Spleen (tissue), 11 donors: ENCODE data around the gene IGFBP6. TPM values are rescaled to one million over a fixed set of nuclear protein-coding genes. Genes with fewer than 3 reads are reported as not detected.

Source experiments
- DNase-seq: peaks from one replicate; pipeline ENCODE4 v3.0.0-alpha.2; 2020
- H3K27ac ChIP-seq, 8 donors: fragments of 200-600 bp; sonication (generic) in 7 of 8; 1 replicate in 4 of 8; 2 replicates in 4 of 8; pipeline versions ENCODE4 v1.5.0 to v1.8.0; 2016 to 2021; ENCODE audit warnings: inconsistent platforms in 4 of 8, mild to moderate bottlenecking in 4 of 8, moderate library complexity in 1 of 8
- H3K27me3 ChIP-seq, 7 donors: fragments of 200-600 bp; sonication (generic) in 6 of 7; replicated peaks in 1 of 7; 1 replicate in 4 of 7; 2 replicates in 3 of 7; pipeline versions ENCODE4 v1.5.0 to v1.8.0; 2016 to 2021; ENCODE audit warnings: inconsistent platforms in 3 of 7, mild to moderate bottlenecking in 1 of 7
- H3K36me3 ChIP-seq, 6 donors: fragments of 200-600 bp; sonication (generic) in 5 of 6; 1 replicate in 4 of 6; 2 replicates in 2 of 6; pipeline versions ENCODE4 v1.5.0 to v1.8.0; 2016 to 2021; ENCODE audit warnings: inconsistent platforms in 2 of 6
- H3K4me1 ChIP-seq, 6 donors: fragments of 200-600 bp; sonication (generic) in 5 of 6; 1 replicate in 3 of 6; 2 replicates in 3 of 6; pipeline versions ENCODE4 v1.5.0 to v1.8.0; 2016 to 2021; ENCODE audit warnings: inconsistent platforms in 3 of 6
- H3K4me3 ChIP-seq, 8 donors: fragments of 200-600 bp; sonication (generic) in 7 of 8; 1 replicate in 4 of 8; 2 replicates in 4 of 8; pipeline versions ENCODE4 v1.5.0 to v1.8.0; 2016 to 2021; ENCODE audit warnings: inconsistent platforms in 4 of 8, mild to moderate bottlenecking in 4 of 8, moderate library complexity in 2 of 8
- H3K9me3 ChIP-seq, 8 donors: fragments of 200-600 bp; sonication (generic) in 7 of 8; 1 replicate in 4 of 8; 2 replicates in 4 of 8; pipeline versions ENCODE4 v1.5.0 to v1.8.0; 2016 to 2021; ENCODE audit warnings: inconsistent platforms in 4 of 8
- POLR2A ChIP-seq, 3 donors: fragments of 450-650 bp; IDR thresholded peaks; one replicate each; pipeline ENCODE4 v1.5.1; 2017; ENCODE audit warnings: antibody characterized with exemption in 3 of 3, mild to moderate bottlenecking in 1 of 3
- POLR2AphosphoS5 ChIP-seq, 3 donors: sonication (generic); formaldehyde crosslinking; IDR thresholded peaks; one replicate each; pipeline ENCODE4 v1.5.1; 2017; ENCODE audit warnings: antibody characterized with exemption in 3 of 3
- WGBS, 5 donors: extraction: QIAGEN DNeasy Blood & Tissue Kit in 3 of 5; methylation state at CpG; one replicate each; pipeline versions ENCODE4 v1.1.5 to v1.1.7; 2013 to 2018; 5-methylcytosine and 5-hydroxymethylcytosine counted together
- intact Hi-C: fragments of 100-400 bp; cut with DNase I; formaldehyde crosslinking; loops from one replicate; pipeline ENCODE4 v1.15.0; 2023; ENCODE audit warnings: low total_unique reads
- polyA plus RNA-seq, 3 donors: library from polyadenylated mRNA; stranded (reverse); fragments of 200-250 nt; gene quantifications; one replicate each; pipeline ENCODE4 v1.2.1, GENCODE V29; 2013
- total RNA-seq, 7 donors: library from RNA; depleted of rRNA in 3 of 7; stranded (reverse); fragments of >200 nt in 3 of 7; fragmentation: NEBNext Ultra II Directional in 4 of 7; extraction: Animal tissue kit (Norgen Biotek cat#: 25700) in 4 of 7; gene quantifications; one replicate each; pipeline versions ENCODE4 v1.1.0 to v1.2.1, GENCODE V29; 2016 to 2021
- TF ChIP-seq, protein P1 (sequence below), 11 experiments: fragments of 200-600 bp in 7 of 11; fragments of 450-650 bp in 4 of 11; sonication (generic) in 4 of 11; IDR thresholded peaks in 8 of 11; conservative IDR thresholded peaks in 3 of 11; 1 replicate in 7 of 11; 2 replicates in 4 of 11; pipeline versions ENCODE4 v1.4.0 to v1.8.0; 2016 to 2021; ENCODE audit warnings: antibody characterized with exemption in 11 of 11, inconsistent platforms in 4 of 11, mild to moderate bottlenecking in 1 of 11
- donor health status: healthy with polysubstance abuse.
- donor health status: DM: no; HTN: no; CAD: no; lungs with moderate emphysema.
- donor health status: DM: no; HTN: no; CAD: no.
- donor health status: Bipolar disorder and iron deficiency.
- donor health status: healthy.
- donor health status: DM: no; HTN: no; CAD: no.
- donor health status: DM: yes; HTN: yes; CAD: no.

Gene IGFBP6
- total and polyA plus RNA-seq, 10 donors = 35.2 to 183 (median 80.0) TPM

DNA sequence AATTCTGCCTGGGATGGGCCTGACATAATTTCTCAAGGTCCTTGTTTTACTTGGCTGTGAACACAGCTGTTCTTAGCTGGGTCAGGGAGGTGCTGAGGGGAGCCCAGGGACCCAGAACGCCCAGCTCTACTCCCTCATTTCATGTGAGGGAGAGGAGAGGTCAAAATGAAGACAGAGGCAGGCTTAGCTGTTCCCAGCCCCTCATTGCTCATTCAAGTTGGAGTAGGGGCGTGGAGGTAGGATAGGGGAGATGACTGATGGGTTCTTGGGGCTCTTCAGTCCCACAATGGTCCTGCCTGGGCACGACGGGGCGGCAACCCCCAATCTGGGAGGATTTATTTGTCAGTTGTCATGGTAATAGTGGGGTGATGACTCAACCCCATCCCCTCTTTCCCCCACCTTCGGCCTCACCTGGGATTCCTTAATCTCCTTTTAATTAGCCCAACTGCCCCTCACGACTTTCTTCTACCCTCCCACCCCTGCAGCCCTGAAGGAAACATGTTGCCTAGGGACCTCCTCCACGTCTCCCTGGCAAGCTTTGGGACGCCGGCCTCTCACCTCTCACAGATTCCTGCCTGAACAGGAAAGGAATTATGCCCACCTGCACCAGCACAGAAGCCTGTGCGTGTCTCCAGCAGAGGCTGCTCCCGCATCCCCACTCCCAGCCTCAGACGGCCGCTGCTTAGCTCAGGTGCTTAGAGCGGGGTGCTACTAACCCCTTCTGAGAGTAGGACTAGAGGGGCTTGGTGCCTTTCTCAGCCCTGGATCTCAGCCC, 28.5 kb upstream of the IGFBP6 start:
- intact Hi-C loops = loop anchor here (2.0 kb wide), 1 partner anchor 30 kb away; no protein-coding TSS in a partner anchor
- peak overlapping the region in 6 of 8 donors; percentile 46 to 94 (median 74) for H3K27ac ChIP-seq
- H3K4me1 ChIP-seq = peaks cover 25 to 93% (median 69%) of the 10 kb centered on the region in 6 donors
- TF ChIP-seq POLR2AphosphoS5 (IDR thresholded peaks at IDR 0.05) = peak in 1 of 3 donors; percentile 39
- TF ChIP-seq POLR2A (IDR thresholded peaks at IDR 0.05) = no peak
- WGBS, 5 donors = 77 to 89% (median 84%) methylated on average over 15 of the region's 15 CpGs
- DNase-seq = no peak
- no peaks in the 10 kb centered on the region for H3K9me3 ChIP-seq
- no peak overlapping the region for H3K4me3 ChIP-seq
- H3K36me3 ChIP-seq = peaks cover 0 to 100% (median 39%) of the 10 kb centered on the region in 6 donors
- no peaks in the 10 kb centered on the region for H3K27me3 ChIP-seq

DNA sequence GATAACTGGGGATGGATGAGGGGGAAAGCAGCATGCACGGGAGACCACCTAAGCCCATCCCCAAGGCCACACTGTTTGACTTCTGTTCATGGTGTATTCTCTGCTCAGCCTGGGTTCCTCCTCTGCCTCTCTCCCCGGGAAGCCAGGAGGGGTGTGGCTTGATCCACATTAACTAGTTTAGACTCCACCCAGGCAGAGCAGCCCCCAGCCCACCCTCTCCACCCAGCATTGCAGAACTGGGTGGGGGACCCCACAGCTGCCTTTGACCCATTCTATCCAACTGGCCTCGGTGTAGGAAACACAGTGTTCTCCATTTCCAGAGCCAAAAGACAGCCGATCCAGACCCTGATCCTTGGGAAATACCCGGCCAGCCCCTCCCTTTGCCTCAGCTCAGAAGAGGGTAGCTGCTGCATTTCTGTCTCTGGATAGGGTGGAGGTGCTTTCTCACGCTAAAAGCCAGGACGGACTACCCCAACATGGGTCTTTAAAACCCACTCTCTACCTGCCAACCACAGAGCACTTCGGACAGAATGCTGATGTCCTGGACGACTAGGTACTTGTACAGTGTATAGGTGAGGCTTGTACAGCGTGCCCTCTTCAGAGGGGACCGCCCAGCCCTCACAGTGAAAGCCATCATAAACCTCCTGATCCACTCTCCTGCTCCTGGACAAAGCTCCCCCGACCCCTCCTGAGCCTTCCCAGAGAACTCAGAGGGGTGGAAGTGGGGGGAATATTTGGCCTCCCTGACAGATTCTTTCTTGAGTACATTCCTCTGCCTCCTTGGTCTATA, 27.7 kb upstream of the IGFBP6 start:
- Histone ChIP-seq H3K36me3 (peaks cover 0 to 100% (median 38%) of the 10 kb centered on the region in 6 donors), H3K4me3 (no peak overlapping the region), H3K27me3 (no peaks in the 10 kb centered on the region), H3K9me3 (no peaks in the 10 kb centered on the region), H3K27ac (peak overlapping the region in 7 of 8 donors; percentile 46 to 94 (median 79)), H3K4me1 (peaks cover 25 to 95% (median 73%) of the 10 kb centered on the region in 6 donors)
- no peak for DNase-seq
- TF ChIP-seq, protein P1, sequence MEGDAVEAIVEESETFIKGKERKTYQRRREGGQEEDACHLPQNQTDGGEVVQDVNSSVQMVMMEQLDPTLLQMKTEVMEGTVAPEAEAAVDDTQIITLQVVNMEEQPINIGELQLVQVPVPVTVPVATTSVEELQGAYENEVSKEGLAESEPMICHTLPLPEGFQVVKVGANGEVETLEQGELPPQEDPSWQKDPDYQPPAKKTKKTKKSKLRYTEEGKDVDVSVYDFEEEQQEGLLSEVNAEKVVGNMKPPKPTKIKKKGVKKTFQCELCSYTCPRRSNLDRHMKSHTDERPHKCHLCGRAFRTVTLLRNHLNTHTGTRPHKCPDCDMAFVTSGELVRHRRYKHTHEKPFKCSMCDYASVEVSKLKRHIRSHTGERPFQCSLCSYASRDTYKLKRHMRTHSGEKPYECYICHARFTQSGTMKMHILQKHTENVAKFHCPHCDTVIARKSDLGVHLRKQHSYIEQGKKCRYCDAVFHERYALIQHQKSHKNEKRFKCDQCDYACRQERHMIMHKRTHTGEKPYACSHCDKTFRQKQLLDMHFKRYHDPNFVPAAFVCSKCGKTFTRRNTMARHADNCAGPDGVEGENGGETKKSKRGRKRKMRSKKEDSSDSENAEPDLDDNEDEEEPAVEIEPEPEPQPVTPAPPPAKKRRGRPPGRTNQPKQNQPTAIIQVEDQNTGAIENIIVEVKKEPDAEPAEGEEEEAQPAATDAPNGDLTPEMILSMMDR (IDR thresholded peaks at IDR 0.05 in 8 of 11, conservative IDR thresholded peaks at IDR 0.05 in 3 of 11) = no peak
- TF ChIP-seq POLR2A (IDR thresholded peaks at IDR 0.05) (no peak), POLR2AphosphoS5 (IDR thresholded peaks at IDR 0.05) (no peak)
- intact Hi-C loops = loop anchor here (2.0 to 10.0 kb wide), 2 partner anchors 29 to 135 kb away; partner anchors contain the start of gene ITGB7
- 75 to 85% (median 84%) methylated on average over 11 to 12 of the region's 12 CpGs for WGBS, 5 donors

DNA sequence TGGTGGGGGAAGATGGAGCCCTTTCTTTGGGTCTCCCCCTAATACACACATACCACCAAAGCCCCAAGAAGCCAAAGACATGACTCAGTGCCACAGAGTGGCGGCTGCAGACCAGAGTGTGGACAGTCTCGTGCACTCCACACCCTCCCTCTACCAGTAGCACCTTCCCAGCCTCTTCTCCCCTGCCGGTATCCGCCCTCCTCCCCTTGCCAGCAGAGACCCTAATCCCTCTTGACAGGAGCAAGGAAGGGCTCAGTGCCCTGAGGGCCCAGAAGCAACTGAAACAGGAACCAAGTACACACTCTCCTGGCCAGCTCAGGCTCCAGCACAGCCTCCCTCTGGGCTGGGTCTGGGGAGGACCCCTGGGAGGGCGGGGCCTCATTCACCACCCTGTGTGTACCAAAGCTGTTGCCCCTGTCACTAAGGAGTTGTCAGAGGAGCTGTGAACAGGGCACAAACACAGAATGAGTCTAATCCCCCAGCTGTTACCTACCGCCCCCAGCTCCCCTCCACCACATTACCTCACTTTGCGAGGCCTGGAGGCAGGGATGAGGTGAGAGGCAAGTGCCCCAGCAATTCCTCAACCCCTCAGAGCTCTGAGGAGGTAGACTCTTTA, 26.5 kb upstream of the IGFBP6 start:
- no peaks in the 10 kb centered on the region for H3K9me3 ChIP-seq
- peak; percentile 66 for DNase-seq
- intact Hi-C loops = loop anchor here (10.0 kb wide), 1 partner anchor 134 kb away; the partner anchor contains the start of gene ITGB7
- H3K27me3 ChIP-seq = no peaks in the 10 kb centered on the region
- WGBS, 5 donors = 80 to 92% (median 90%) methylated on average over 7 of the region's 7 CpGs
- peaks cover 0 to 100% (median 39%) of the 10 kb centered on the region in 6 donors for H3K36me3 ChIP-seq
- H3K4me3 ChIP-seq = no peak overlapping the region
- peak overlapping the region; percentile 58 to 94 (median 74) for H3K27ac ChIP-seq
- H3K4me1 ChIP-seq = peaks cover 22 to 100% (median 72%) of the 10 kb centered on the region in 6 donors
- TF ChIP-seq POLR2AphosphoS5 (IDR thresholded peaks at IDR 0.05) = peak; percentile 24 to 64 (median 28)
- TF ChIP-seq, protein P1 (IDR thresholded peaks at IDR 0.05 in 8 of 11, conservative IDR thresholded peaks at IDR 0.05 in 3 of 11) = no peak
